IMR-90 (cell line): ENCODE data around the gene CYFIP2. TPM values are rescaled to one million over a fixed set of nuclear protein-coding genes. Genes with fewer than 3 reads are reported as not detected.

Source experiments
- ATAC-seq: fragments of 200-7000 bp; cut with Tn5 transposase; 2 replicates; pipeline ENCODE4 v1.9.1; 2020; ENCODE audit warnings: low read depth, mild to moderate bottlenecking, moderate library complexity
- BruUV-seq: library from RNA; stranded (reverse); fragments of 400-500 nt; replicated peaks from 2 replicates; lab custom pipeline; 2021; lab: Mats Ljungman, UMichigan
- CTCF ChIA-PET: fragments of 300-600 bp; formaldehyde crosslinking; extraction: SDS; loops from one replicate; lab custom pipeline; 2021; ENCODE audit warnings: antibody characterized with exemption; lab: Yijun Ruan, JAX
- POLR2A ChIA-PET: fragments of 300-600 bp; sonication (Branson Sonifier 250); formaldehyde crosslinking; loops from one replicate; lab custom pipeline; 2022; ENCODE audit warnings: antibody characterized with exemption; ENCODE audit not compliant: unreplicated experiment; lab: Charles Lee
- DNase-seq: peaks from one replicate; pipeline ENCODE4 v3.0.0; 2013
- H2AFZ ChIP-seq: replicated peaks from 2 replicates; pipeline ENCODE3; 2013; ENCODE audit warnings: low read length, mild to moderate bottlenecking; ENCODE audit not compliant: poor library complexity
- H2AK5ac ChIP-seq: 2 replicates; pipeline ENCODE4 v1.6.1; 2013; ENCODE audit warnings: low read depth, low read length, inconsistent platforms
- H2AK9ac ChIP-seq: replicated peaks from 2 replicates; pipeline ENCODE3; 2013; ENCODE audit warnings: mild to moderate bottlenecking, low read depth, low read length, moderate library complexity; ENCODE audit not compliant: poor library complexity
- H2BK120ac ChIP-seq: 2 replicates; pipeline ENCODE4 v1.6.1; 2013; ENCODE audit warnings: low read depth, low read length, inconsistent platforms
- H2BK15ac ChIP-seq: 3 replicates; pipeline ENCODE4 v1.6.1; 2013; ENCODE audit warnings: low read depth, low read length, inconsistent platforms
- H2BK20ac ChIP-seq: 2 replicates; pipeline ENCODE4 v1.6.1; 2013; ENCODE audit warnings: low read depth, mild to moderate bottlenecking, inconsistent platforms, low read length, moderate library complexity
- H2BK5ac ChIP-seq: 2 replicates; pipeline ENCODE4 v1.6.1; 2013; ENCODE audit warnings: mild to moderate bottlenecking, low read depth, low read length, inconsistent platforms; ENCODE audit not compliant: poor library complexity, severe bottlenecking
- H3K14ac ChIP-seq: replicated peaks from 2 replicates; pipeline ENCODE4 v1.6.1; 2013; ENCODE audit warnings: low read depth, low read length, inconsistent platforms
- H3K18ac ChIP-seq: 2 replicates; pipeline ENCODE4 v1.6.1; 2013; ENCODE audit warnings: low read depth, low read length, control low read depth
- H3K23ac ChIP-seq: 2 replicates; pipeline ENCODE4 v1.6.1; 2013; ENCODE audit warnings: low read depth, low read length, inconsistent platforms
- H3K27ac ChIP-seq: 2 replicates; pipeline ENCODE4 v1.5.1; 2013; ENCODE audit warnings: mild to moderate bottlenecking, control low read depth, low read length; ENCODE audit not compliant: insufficient read depth
- H3K27me3 ChIP-seq: 2 replicates; pipeline ENCODE4 v1.6.1; 2013; ENCODE audit warnings: low read length; ENCODE audit not compliant: control insufficient read depth, insufficient read depth
- H3K36me3 ChIP-seq: 2 replicates; pipeline ENCODE4 v1.6.1; 2013; ENCODE audit warnings: low read length, mixed read lengths; ENCODE audit not compliant: control insufficient read depth, insufficient read depth
- H3K4ac ChIP-seq: 2 replicates; pipeline ENCODE4 v1.6.1; 2013; ENCODE audit warnings: low read depth, low read length, inconsistent platforms
- H3K4me1 ChIP-seq: 2 replicates; pipeline ENCODE4 v1.6.1; 2013; ENCODE audit warnings: low read length, mixed read lengths; ENCODE audit not compliant: control insufficient read depth, insufficient read depth
- H3K4me2 ChIP-seq: 2 replicates; pipeline ENCODE4 v1.6.1; 2013; ENCODE audit warnings: low read depth, mild to moderate bottlenecking, control low read depth, low read length, moderate library complexity
- H3K4me3 ChIP-seq: 2 replicates; pipeline ENCODE4 v1.5.1; 2013; ENCODE audit warnings: low read depth, mild to moderate bottlenecking, control low read depth, low read length, moderate library complexity; ENCODE audit not compliant: insufficient read depth
- H3K56ac ChIP-seq: 2 replicates; pipeline ENCODE4 v1.6.1; 2013; ENCODE audit warnings: low read length, inconsistent platforms; ENCODE audit not compliant: insufficient read depth; ENCODE audit errors: extremely low read depth
- H3K79me1 ChIP-seq, 2 experiments: 2 replicates each; pipeline ENCODE4 v1.6.1; 2013; ENCODE audit warnings: low read length in 2 of 2, inconsistent platforms in 1 of 2, low read depth in 1 of 2
- H3K9ac ChIP-seq: 2 replicates; pipeline ENCODE4 v1.6.1; 2013; ENCODE audit warnings: low read depth, low read length, control low read depth
- H3K9me1 ChIP-seq: 2 replicates; pipeline ENCODE4 v1.6.1; 2013; ENCODE audit warnings: low read length, inconsistent platforms; ENCODE audit not compliant: insufficient read depth
- H3K9me3 ChIP-seq: 2 replicates; pipeline ENCODE4 v1.6.1; 2013; ENCODE audit warnings: low read length; ENCODE audit not compliant: control insufficient read depth, insufficient read depth
- H4K20me1 ChIP-seq: 2 replicates; pipeline ENCODE4 v1.6.1; 2013; ENCODE audit warnings: low read length, inconsistent platforms; ENCODE audit not compliant: insufficient read depth
- H4K5ac ChIP-seq: 2 replicates; pipeline ENCODE4 v1.6.1; 2013; ENCODE audit warnings: mild to moderate bottlenecking, low read depth, low read length, control low read depth
- H4K8ac ChIP-seq, 2 experiments: 2 replicates each; pipeline ENCODE4 v1.6.1; 2013; ENCODE audit warnings: low read depth in 2 of 2, low read length in 2 of 2, control low read depth in 1 of 2, inconsistent platforms in 1 of 2
- H4K91ac ChIP-seq: 2 replicates; pipeline ENCODE4 v1.6.1; 2013; ENCODE audit warnings: low read depth, low read length, inconsistent platforms; ENCODE audit not compliant: insufficient read depth
- CEBPB ChIP-seq: IDR thresholded peaks from 2 replicates; pipeline ENCODE4 v1.6.1; 2012; ENCODE audit warnings: low read depth, low read length, improper control_type of control experiment
- CHD1 ChIP-seq: IDR thresholded peaks from 2 replicates; pipeline ENCODE4 v1.6.1; 2012; ENCODE audit warnings: low read depth, low read length, improper control_type of control experiment
- FOS ChIP-seq: fragments of 150-350 bp; IDR thresholded peaks from 2 replicates; pipeline ENCODE4 v1.6.1; 2016; ENCODE audit warnings: low read depth, low read length
- MAFK ChIP-seq: IDR thresholded peaks from 2 replicates; pipeline ENCODE4 v1.6.1; 2012; ENCODE audit warnings: low read depth, low read length, improper control_type of control experiment
- WGBS, 2 experiments: methylation state at CpG; one replicate each; pipeline versions ENCODE4 v1.1.5 to v1.1.7; 2013; ENCODE audit warnings: missing lambda C conversion rate in 2 of 2; ENCODE audit not compliant: insufficient read length in 1 of 2; ENCODE audit errors: extremely low coverage in 2 of 2; 5-methylcytosine and 5-hydroxymethylcytosine counted together
- dilution Hi-C: fragments of 300-500 bp; cut with HindIII; formaldehyde crosslinking; loops from one replicate; pipeline ENCODE4 v1.14.3; 2018; ENCODE audit warnings: low sequenced_read_pairs; ENCODE audit not compliant: unreplicated experiment
- in situ Hi-C: fragments of 300-500 bp; cut with MboI; formaldehyde crosslinking; loops from 3 replicates; pipeline ENCODE4 v1.14.3; 2019; ENCODE audit warnings: low sequenced_read_pairs, inconsistent platforms, mixed read lengths
- intact Hi-C: fragments of 100-400 bp; cut with micrococcal nuclease; formaldehyde crosslinking; loops from 2 replicates; pipeline ENCODE4 v1.10.0; 2022
- polyA plus RNA-seq, 3 experiments: library from polyadenylated mRNA; depleted of rRNA; stranded (reverse); fragments of >200 nt; gene quantifications; 2 replicates each; pipeline ENCODE4 v1.2.3, GENCODE V29; 2012; ENCODE audit warnings: low replicate concordance in 1 of 3
- total RNA-seq: library from RNA; depleted of rRNA; stranded (reverse); fragments of >200 nt; gene quantifications from 2 replicates; pipeline ENCODE4 v1.2.3, GENCODE V29; 2012
- TF ChIP-seq, protein P1 (sequence below): fragments of 150-350 bp; IDR thresholded peaks from 2 replicates; pipeline ENCODE4 v1.6.1; 2017; ENCODE audit warnings: mild to moderate bottlenecking, antibody characterized with exemption, low read length, low read depth
- TF ChIP-seq, protein P2 (sequence below): fragments of 150-350 bp; IDR thresholded peaks from 2 replicates; pipeline ENCODE4 v1.6.1; 2016; ENCODE audit warnings: low read depth, mild to moderate bottlenecking, low read length, moderate library complexity, borderline replicate concordance

The CYFIP2 gene
- total and polyA plus RNA-seq, 2 of the 4 experiments (the other 2 are of a cell fraction) = 6.8 to 13.4 TPM

DNA sequence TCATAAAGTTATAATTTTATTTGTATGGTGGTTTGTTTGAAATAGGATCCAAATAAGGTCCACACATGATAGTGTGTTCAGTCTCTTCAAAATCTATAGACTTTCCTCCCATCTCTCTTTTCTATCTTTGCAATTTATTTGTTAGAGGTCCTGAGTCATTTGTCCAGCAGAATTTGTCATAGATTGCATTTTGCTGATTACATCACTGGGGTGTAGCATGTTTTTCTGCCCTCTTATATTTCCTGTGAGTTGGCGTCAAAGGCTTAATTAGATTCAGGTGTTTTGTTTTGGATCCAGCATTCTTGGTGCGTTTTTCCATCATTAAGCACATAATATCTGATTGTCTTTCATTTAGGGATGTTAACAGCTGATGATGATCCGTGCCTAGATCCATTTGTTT is 15.0 kb downstream of the CYFIP2 start:
- Histone ChIP-seq H2BK120ac (no peak overlapping the region), H3K56ac (no peak overlapping the region), H3K27ac (no peak overlapping the region), H2AK9ac (no peak overlapping the region), H4K20me1 (no peaks in the 10 kb centered on the region), H3K27me3 (peaks cover 1% of the 10 kb centered on the region), H3K14ac (no peak overlapping the region), H3K79me1 (no peaks in the 10 kb centered on the region), H2AK5ac (no peak overlapping the region), H4K8ac (no peak overlapping the region), H2AFZ (no peak overlapping the region), H3K4me2 (no peak overlapping the region), H2BK15ac (no peak overlapping the region), H3K9me3 (no peaks in the 10 kb centered on the region), H3K9me1 (no peaks in the 10 kb centered on the region), H3K36me3 (no peaks in the 10 kb centered on the region), H3K18ac (no peak overlapping the region), H2BK5ac (no peak overlapping the region), H3K9ac (no peak overlapping the region), H2BK20ac (no peak overlapping the region), H4K91ac (no peak overlapping the region), H4K5ac (no peak overlapping the region), H3K23ac (no peak overlapping the region), H3K4me1 (no peaks in the 10 kb centered on the region), H3K4me3 (no peak overlapping the region), H3K4ac (no peak overlapping the region)
- ChIA-PET CTCF (no interaction called here), POLR2A (no interaction called here)
- WGBS, 2 experiments = no CpG with 5 or more reads among the region's 3 CpGs
- dilution Hi-C loops = no loop called here
- intact Hi-C loops = no loop called here
- in situ Hi-C loops = no loop called here
- DNase-seq (peak; percentile 14), ATAC-seq (no peak)
- no TSS peak for BruUV-seq
- TF ChIP-seq MAFK (no peak), FOS (no peak), CHD1 (no peak), CEBPB (peak; percentile 8; the same call in 1 of the 2 replicates)
- TF ChIP-seq, protein P1, sequence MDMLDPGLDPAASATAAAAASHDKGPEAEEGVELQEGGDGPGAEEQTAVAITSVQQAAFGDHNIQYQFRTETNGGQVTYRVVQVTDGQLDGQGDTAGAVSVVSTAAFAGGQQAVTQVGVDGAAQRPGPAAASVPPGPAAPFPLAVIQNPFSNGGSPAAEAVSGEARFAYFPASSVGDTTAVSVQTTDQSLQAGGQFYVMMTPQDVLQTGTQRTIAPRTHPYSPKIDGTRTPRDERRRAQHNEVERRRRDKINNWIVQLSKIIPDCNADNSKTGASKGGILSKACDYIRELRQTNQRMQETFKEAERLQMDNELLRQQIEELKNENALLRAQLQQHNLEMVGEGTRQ = no peak
- TF ChIP-seq, protein P2, sequence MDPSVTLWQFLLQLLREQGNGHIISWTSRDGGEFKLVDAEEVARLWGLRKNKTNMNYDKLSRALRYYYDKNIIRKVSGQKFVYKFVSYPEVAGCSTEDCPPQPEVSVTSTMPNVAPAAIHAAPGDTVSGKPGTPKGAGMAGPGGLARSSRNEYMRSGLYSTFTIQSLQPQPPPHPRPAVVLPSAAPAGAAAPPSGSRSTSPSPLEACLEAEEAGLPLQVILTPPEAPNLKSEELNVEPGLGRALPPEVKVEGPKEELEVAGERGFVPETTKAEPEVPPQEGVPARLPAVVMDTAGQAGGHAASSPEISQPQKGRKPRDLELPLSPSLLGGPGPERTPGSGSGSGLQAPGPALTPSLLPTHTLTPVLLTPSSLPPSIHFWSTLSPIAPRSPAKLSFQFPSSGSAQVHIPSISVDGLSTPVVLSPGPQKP = no peak
